Left colon (tissue), 2 donors: ENCODE results near the gene PRPF6. TPM values are rescaled to one million over a fixed set of nuclear protein-coding genes. Genes with fewer than 3 reads are reported as not detected.

Experiments used
- ATAC-seq: fragments of 200-7000 bp; cut with Tn5 transposase; one replicate; pipeline ENCODE4 v1.9.1; 2020; ENCODE audit warnings: mild to moderate bottlenecking, moderate library complexity
- DNase-seq, 2 donors: peaks; one replicate each; pipeline ENCODE4 v3.0.0-alpha.2; 2020
- intact Hi-C, 2 donors: fragments of 100-400 bp; cut with DNase I in 1 of 2; cut with micrococcal nuclease in 1 of 2; formaldehyde crosslinking; loops; one replicate each; pipeline versions ENCODE4 v1.11.2 to v1.14.0; 2022; cut with DNase I, micrococcal nuclease
- microRNA-seq, 2 donors: library from miRNA; unstranded; fragments of <30 nt; microRNA quantifications; one replicate each; pipeline versions ENCODE4 v1.1.0 to v1.2.0, GENCODE V29; 2020
- total RNA-seq, 2 donors: library from RNA; stranded (reverse); fragmentation: NEBNext Ultra II Directional; extraction: Animal tissue kit (Norgen Biotek cat#: 25700); gene quantifications; one replicate each; pipeline ENCODE4 v1.2.1, GENCODE V29; 2021
- donor health status: DM: no; HTN: no; CAD: no.
- donor health status: DM: yes; HTN: yes; CAD: no.

PRPF6 gene
- total RNA-seq, 2 donors from 2014 or later, result 51.7 to 51.8 TPM

GRCh38 chr20:64077094-64077493 lies 96.2 kb downstream of the PRPF6 start:
- ATAC-seq, result peak; percentile 6
- DNase-seq, result peak in 1 of 2 donors; percentile 52
- intact Hi-C loops, result no loop called here

GRCh38 chr20:64077541-64077875 lies 96.6 kb downstream of the PRPF6 start:
- no peak for ATAC-seq
- DNase-seq, result no peak
- intact Hi-C loops, result no loop called here

DNA sequence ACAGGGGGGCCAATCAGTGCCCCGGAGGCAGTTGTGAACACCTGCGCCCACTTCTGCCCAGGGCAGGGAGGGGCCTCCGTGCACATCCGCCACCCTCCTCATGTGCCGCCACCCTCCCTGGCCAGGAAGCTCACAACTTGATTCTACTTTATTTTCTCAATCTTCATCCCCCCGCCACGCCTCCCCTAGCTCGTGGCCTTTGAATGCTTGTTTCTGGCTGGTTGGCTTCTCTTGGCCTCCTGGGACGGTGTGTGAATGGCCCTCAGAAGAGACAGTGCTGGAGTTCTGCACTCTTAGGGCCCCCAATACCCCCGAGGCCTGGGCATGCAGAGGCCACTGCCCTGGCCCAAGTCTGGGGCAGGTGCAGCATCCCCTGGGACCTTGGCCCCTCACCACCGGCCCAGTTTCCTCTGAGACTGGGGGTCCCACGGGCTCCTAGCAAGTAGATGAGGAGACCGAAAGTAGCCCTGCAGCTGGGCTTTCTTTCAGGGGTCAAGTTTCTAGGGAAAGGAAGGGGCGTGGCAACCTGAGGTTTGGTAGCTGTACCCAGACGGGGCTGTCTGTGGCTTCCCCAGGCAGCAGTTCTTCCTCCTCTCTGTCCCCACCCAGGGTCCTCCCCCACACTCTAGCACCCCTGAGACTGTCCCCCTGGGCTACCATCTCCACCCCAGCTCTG lies 97.1 kb downstream of the PRPF6 start:
- DNase-seq (peak; percentile 62 to 66), ATAC-seq (no peak)
- intact Hi-C loops, result no loop called here

DNA sequence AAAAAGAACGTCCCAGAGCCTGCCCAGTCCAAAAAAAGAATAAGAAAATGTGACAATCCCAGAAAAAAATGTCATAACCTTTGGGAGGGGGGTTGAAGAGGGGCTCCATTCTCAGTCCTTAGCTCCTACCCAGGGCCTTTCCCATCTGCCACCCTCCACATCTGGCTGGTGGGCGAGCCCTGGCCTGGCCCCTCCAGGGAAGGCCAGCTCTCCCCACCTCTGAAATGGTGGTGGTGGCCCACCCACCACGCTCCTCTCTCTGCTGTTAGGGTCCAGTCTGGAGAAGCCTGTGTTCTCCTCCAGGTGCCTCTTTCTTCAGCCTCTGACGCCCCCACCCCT lies 98.0 kb downstream of the PRPF6 start:
- intact Hi-C loops, result no loop called here
- DNase-seq (no peak), ATAC-seq (no peak)

DNA sequence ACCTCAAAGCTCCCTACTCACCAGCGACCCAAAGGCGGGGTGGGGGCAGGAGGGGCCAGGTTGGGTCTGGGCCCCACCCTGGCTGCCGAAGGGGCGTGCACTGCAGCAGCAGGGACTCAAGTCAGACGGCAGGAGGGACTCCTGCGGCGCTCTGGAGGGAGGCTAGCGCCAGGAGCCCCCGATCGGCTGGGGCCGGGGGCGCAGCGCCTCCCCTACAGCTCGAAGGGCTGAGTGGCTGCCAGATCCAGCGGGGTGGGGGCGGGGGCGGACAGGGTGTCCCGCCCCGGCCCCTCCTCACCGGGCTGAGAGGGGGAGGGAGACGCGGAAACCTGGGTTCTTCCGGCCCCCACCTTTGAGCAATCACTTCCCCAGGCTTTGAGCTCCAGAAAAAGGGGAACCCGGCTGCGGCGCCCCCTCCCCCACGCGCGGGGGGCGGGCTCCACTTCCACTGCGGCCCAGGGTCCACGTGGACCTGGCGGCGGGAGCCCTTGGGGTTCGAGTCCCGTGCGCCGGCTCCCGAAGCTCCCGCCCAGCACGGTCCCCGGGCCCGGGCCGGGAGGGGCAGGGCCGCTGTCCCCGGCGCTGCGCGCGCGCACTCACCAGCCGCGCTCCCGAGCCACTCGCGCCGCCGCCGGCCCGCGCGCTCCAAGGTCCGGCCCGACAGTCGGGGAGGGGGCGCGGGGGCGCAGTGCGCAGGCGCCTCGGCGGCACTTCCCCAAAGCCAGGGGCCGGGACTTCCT lies 98.5 kb downstream of the PRPF6 start, which contains the start of gene RGS19:
Gene RGS19, minus strand, starts transcription at position 246 of the 740 bp plus-strand sequence. CDS start 2,632 bp downstream, outside the sequence.
- ATAC-seq (peak; percentile 59), DNase-seq (peak; percentile 59 to 77)
- intact Hi-C loops, result no loop called here

DNA sequence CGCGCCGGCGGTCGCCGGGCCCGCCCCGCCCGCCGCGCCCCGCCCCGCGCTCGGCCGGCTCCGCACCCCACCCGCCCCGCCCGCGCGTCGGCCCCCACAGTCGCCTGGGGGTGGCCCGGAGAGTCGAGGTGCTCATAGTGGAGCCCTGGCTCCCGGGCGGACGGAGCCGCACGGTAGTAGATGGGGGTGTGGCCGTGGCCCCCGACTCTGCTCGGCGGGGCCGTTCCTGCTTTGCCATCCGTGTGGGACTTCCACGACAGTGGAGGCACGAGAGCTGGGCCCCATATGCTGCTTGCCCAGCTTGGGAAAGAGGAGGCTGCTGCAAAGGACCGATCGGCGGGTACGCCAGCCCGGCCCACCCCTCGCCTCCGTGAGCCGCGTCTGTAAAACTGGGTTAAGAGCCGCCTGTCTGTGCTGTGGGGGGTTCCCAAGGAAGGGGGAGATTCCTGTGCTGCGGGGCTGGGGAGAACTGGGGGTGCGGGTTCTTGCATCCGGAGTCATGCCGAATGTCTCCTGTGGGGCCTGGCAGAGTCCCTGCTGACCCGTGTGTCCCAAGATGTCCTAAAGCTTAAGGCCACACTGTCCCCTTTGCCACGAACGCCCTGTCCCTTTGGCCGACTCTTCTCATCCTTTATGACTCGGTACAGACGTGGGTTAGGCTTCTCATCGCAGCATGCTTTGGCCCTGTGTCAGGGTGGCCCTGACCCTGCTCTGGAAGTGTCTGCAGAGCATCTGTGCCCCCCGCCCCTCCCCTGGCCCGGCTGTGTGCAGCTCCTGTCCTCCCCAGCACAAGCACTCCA lies 99.3 kb downstream of the PRPF6 start, which contains the start of gene OPRL1:
Gene OPRL1, plus strand, starts transcription at position 70 of the 800 bp plus-strand sequence. CDS start 12,639 bp downstream, outside the sequence.
- intact Hi-C loops, result no loop called here
- DNase-seq, result no peak
- no peak for ATAC-seq

- intact Hi-C loops, result no loop called here
- no peak for ATAC-seq
- DNase-seq, result no peak
These were observed 100.1 kb downstream of the PRPF6 start for GRCh38 chr20:64080813-64081623.

DNA sequence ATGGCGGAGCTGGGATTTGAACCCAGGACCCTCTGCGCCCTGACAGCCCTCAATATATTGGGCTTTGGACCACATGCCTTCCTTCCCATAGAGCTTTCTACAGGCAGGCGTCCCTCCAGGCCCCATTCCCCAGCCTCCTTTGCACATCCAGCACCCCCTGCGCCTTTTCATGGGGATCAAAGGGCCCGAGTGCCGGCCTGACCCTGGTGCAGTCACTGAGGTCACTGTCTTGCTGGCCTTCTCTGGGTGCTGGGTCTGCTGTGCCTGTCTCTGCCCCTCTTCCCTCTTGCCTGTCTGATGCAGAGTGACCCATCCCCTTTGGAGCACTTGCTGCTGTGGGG lies 100.7 kb downstream of the PRPF6 start:
- DNase-seq (no peak), ATAC-seq (no peak)
- intact Hi-C loops, result no loop called here

GRCh38 chr20:64082126-64082731 lies 101.3 kb downstream of the PRPF6 start:
- ATAC-seq (no peak), DNase-seq (no peak)
- intact Hi-C loops, result no loop called here

Small RNAs within 50 kb of the gene (microRNA-seq; reads per million reads assigned to microRNA genes)
- 0 to 4.1 reads per million in 2 donors for gene MIR1914
- gene MIR647, result 0 reads per million in 2 donors
- 0 to 0.53 reads per million in 2 donors for gene MIR6813

Other genes with a start within 250 kb of the PRPF6 start
- 10 to 100 TPM; 11.1 to 13.4 TPM for gene LIME1, start 244.5 kb upstream of the PRPF6 start, total RNA-seq
- 10 to 100 TPM; 41.2 to 48.0 TPM for gene SLC2A4RG, start 241.4 kb upstream of the PRPF6 start, total RNA-seq
- gene ZBTB46, start 149.9 kb upstream of the PRPF6 start, total RNA-seq, result 1 to 10 TPM; 3.0 to 5.6 TPM
- not detected for gene ABHD16B, start 119.6 kb upstream of the PRPF6 start, total RNA-seq
- 10 to 100 TPM; 49.5 to 58.5 TPM for gene TPD52L2, start 115.9 kb upstream of the PRPF6 start, total RNA-seq
- 10 to 100 TPM; 55.3 to 79.4 TPM for gene DNAJC5, start 86.0 kb upstream of the PRPF6 start, total RNA-seq
- gene UCKL1, start 24.7 kb upstream of the PRPF6 start, total RNA-seq, result 10 to 100 TPM; 41.7 to 44.8 TPM
- 1 to 10 TPM; 1.3 to 2.9 TPM for gene ZNF512B, start 11.2 kb upstream of the PRPF6 start, total RNA-seq
- gene SAMD10, start 1.5 kb upstream of the PRPF6 start, total RNA-seq, result 1 to 10 TPM; 5.8 to 9.5 TPM
- gene C20orf204, start 55.0 kb downstream of the PRPF6 start, total RNA-seq, result 1 to 10 TPM in 1 of 2 donors, under 1 TPM in 1; 0.67 to 1.7 TPM
- gene SOX18, start 68.5 kb downstream of the PRPF6 start, total RNA-seq, result 1 to 10 TPM; 8.9 to 9.1 TPM
- gene TCEA2, start 82.1 kb downstream of the PRPF6 start, total RNA-seq, result 1 to 10 TPM; 7.9 to 9.9 TPM
- gene RGS19, start 98.4 kb downstream of the PRPF6 start, total RNA-seq, result 1 to 10 TPM; 3.4 to 5.9 TPM
- under 1 TPM; 0.15 to 0.17 TPM for gene OPRL1, start 99.0 kb downstream of the PRPF6 start, total RNA-seq
- gene LKAAEAR1, start 103.3 kb downstream of the PRPF6 start, total RNA-seq, result not detected
- gene NPBWR2, start 126.4 kb downstream of the PRPF6 start, total RNA-seq, result not detected
- under 1 TPM; 0.06 to 0.11 TPM for gene MYT1, start 183.3 kb downstream of the PRPF6 start, total RNA-seq